Activated T-cell treated with anti-CD3 and anti-CD28 coated beads, Interleukin-2, amount 50 U/mL, for 72 hours (primary cell): ENCODE results near the gene ARFGAP1. TPM values are rescaled to one million over a fixed set of nuclear protein-coding genes. Genes with fewer than 3 reads are reported as not detected.

Source experiments
- ATAC-seq, 2 donors: fragments of 150-1000 bp; cut with Tn5 transposase; replicated peaks in 1 of 2; 2 replicates each; pipeline ENCODE4 v1.10.0; 2021; ENCODE audit warnings: moderate library complexity in 2 of 2, mild to moderate bottlenecking in 1 of 2
- DNase-seq, 2 donors: peaks; one replicate each; pipeline ENCODE4 v3.0.0; 2021 to 2022; ENCODE audit warnings: mixed read lengths in 1 of 2
- H3K27ac Mint-ChIP-seq: one replicate; pipeline ENCODE4 v1.8.0; 2022; ENCODE audit warnings: mild to moderate bottlenecking, moderate library complexity, mixed read lengths
- H3K27me3 Mint-ChIP-seq: one replicate; pipeline ENCODE4 v1.8.0; 2022; ENCODE audit warnings: low read depth, mixed read lengths
- H3K36me3 Mint-ChIP-seq, 2 donors: one replicate each; pipeline ENCODE4 v1.8.0; 2022; ENCODE audit warnings: mixed read lengths in 2 of 2, mild to moderate bottlenecking in 1 of 2; ENCODE audit not compliant: insufficient read depth in 2 of 2
- H3K4me1 Mint-ChIP-seq: one replicate; pipeline ENCODE4 v1.8.0; 2022; ENCODE audit warnings: low read depth, mixed read lengths
- H3K4me3 Mint-ChIP-seq, 2 donors: one replicate each; pipeline ENCODE4 v1.8.0; 2022; ENCODE audit warnings: mild to moderate bottlenecking in 2 of 2, mixed read lengths in 2 of 2, moderate library complexity in 2 of 2
- H3K9me3 Mint-ChIP-seq, 2 donors: one replicate each; pipeline ENCODE4 v1.8.0; 2022; ENCODE audit warnings: mixed read lengths in 2 of 2
- total RNA-seq, 2 donors: library from RNA; stranded (reverse); gene quantifications; one replicate each; pipeline ENCODE4 v1.2.3, GENCODE V29; 2022

ARFGAP1 gene
- 10 to 100 TPM; 75.8 to 76.6 TPM for total RNA-seq

DNA sequence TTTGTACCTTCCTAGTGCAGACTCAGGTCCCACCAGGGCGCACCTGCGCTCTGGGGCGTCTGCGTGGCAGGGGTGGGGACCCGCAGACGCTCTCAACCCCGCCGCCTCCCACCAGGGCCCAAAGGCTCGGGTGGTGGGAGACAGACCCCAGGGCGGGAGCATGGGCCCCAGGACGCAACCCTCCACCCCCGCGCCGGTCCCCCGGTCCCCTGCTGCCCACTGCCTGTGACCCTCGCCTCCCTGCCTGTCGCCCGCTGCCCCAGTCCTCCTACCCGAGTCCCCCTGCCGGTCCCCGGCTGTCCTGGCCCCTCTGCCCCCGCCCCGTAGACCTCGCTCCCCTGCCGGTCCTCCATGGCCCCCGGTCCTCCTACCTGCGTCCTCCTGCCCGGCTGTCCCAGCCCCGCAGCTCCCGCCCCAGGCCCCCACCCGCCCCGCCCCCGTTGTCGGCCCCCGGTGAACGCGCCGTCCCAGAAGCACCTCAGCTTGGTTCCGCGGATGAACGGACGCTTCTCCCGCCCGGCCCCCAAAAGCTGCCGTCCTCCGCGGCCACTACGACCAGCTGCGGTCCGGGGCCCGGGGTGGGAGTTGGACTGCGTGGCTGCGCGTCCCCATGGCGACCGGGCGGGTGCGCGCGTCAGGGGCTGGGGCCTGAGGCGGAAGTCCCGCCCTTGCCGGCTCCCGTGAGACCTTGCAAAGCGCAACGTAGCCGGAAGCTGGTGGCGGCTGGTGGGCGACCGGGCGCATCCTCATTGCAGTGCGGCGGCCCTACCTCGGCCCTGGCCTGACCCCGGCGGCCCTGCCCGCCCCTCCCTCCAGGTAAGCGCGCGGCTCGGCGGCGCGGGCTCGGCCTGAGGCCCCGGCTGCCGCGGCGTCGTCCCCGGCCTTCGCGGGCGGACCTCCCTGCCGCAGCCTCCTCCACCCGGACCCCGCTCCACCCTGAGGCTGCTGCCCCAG, at the start of gene ARFGAP1:
TSS of gene ARFGAP1 (plus strand) at position 709 of the 954 bp plus-strand sequence. CDS start 2,768 bp downstream, outside the sequence.
- Mint-ChIP-seq H3K9me3 (no peaks in the 10 kb centered on the region), H3K36me3 (no peaks in the 10 kb centered on the region), H3K4me3 (peak within 1 kb of the TSS; percentile 95 to 96), H3K27me3 (no peaks in the 10 kb centered on the region), H3K4me1 (peaks cover 25% of the 10 kb centered on the region), H3K27ac (peak within 1 kb of the TSS; percentile 95)
- DNase-seq (peak; percentile 93 to 94), ATAC-seq (peak; percentile 99)

DNA sequence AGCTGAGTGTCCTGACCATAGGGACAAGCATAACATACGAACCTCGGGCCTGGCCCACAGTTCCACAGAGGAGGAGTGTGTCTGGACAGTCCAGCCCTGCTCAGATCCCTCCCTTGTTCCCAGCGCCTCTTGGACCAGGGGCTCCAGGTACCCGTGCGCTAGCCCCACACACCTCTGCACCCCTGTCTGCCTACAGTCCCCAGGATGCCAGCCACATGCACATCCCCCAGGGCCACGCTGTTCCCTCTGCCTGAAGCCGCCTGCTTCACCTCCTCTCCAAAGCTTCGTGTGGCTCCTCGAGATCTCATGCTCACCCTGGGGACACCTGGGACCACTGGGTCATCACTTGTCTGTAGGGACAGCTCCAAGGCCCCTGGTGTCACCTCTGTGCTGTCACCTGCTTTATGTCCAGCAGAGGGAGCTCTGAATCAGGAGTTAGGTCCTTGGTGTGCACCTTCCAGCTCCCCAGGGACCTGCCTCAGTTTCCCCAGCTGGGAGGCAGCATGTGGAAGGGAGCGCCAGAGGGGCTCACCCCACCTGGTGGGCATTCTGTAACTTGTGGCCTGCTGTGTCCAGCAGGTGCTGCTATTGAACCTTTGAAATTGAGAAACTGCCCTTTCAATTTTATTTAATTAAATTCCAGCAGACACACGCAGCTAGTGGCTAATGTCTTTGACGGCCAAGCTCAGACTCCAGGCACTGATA, 49.3 kb upstream of the ARFGAP1 start:
- Mint-ChIP-seq H3K27me3 (peaks cover 8% of the 10 kb centered on the region), H3K36me3 (no peaks in the 10 kb centered on the region), H3K4me1 (no peaks in the 10 kb centered on the region), H3K27ac (no peak overlapping the region), H3K4me3 (no peak overlapping the region), H3K9me3 (no peaks in the 10 kb centered on the region)
- ATAC-seq (peak; percentile 53 to 55), DNase-seq (peak; percentile 53 to 56)

DNA sequence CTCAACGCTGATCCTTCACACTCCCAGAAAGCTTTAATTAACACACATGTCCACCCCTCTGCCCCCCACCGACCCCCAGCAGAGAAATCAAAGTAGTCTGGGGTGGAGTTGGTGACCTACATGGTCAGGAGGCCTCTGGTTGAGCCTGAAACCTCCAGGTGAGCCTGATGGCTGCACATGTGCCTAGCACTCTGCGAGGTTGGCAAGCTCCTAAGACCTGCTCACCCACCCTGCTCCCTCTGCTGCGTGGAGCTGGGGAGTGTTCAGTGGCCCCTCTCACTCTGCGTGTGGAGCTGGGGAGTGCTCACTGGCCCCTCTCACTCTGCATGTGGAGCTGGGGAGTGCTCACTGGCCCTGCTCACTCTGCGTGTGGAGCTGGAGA, 48.8 kb upstream of the ARFGAP1 start:
- ATAC-seq = no peak
- Mint-ChIP-seq H3K27me3 (peaks cover 12% of the 10 kb centered on the region), H3K4me3 (no peak overlapping the region), H3K4me1 (no peaks in the 10 kb centered on the region), H3K36me3 (no peaks in the 10 kb centered on the region), H3K27ac (no peak overlapping the region), H3K9me3 (no peaks in the 10 kb centered on the region)
- DNase-seq = no peak

DNA sequence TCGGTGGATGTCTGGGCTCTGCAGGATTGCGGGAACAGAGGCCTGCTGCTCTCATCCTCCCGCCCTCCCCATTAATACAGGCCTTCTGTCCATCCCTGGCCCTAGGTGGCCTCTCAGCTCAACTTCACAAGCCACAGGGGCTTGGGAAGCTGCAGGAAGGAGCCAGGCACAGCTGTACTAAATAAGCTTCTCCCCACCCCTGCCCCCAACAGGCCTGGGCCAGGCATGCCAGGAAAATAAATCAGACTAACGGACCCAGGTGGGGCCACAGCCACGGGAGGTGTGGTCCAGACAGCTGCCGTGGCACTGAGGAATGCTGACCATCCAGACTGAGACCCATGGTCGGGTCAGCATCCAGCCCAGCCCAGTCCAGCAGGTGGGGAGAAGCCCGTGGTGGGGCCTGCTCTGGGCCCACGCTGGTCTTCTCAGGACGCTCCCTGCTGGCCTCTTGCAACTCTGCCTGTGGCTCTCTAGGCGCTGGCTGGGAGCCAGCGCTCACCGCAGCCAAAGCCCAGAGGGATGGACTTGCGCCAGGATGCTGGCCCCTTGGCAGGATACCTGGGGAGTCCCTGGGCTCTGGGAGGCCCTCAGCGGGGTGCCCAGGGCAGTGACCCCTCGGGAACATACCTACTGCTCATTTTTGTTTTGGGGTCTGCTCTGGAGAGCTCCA, 48.1 kb upstream of the ARFGAP1 start:
- DNase-seq (no peak), ATAC-seq (no peak)
- Mint-ChIP-seq H3K36me3 (no peaks in the 10 kb centered on the region), H3K27me3 (peaks cover 20% of the 10 kb centered on the region), H3K4me3 (no peak overlapping the region), H3K27ac (no peak overlapping the region), H3K4me1 (no peaks in the 10 kb centered on the region), H3K9me3 (no peaks in the 10 kb centered on the region)

DNA sequence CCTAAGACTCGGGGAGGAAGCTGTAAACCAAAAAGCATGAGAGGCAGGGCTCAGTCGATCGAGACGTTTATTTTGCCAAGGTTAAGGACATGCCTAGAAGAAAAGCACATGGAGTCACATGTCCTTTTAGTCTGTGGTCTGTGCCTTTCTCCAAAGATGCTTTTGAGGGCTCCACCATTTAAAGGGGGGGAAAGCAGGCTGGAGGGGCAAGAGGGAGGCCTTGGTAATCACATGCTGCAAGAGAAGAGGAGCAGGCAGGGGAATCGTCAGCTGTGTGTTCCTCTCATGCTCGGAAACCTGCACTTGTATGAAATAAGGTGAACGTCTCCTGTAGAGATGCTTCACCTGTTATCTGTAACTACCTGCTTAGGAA, 47.5 kb upstream of the ARFGAP1 start:
- peaks cover 23% of the 10 kb centered on the region for H3K27me3 Mint-ChIP-seq
- H3K4me1 Mint-ChIP-seq = no peaks in the 10 kb centered on the region
- no peak for DNase-seq
- no peaks in the 10 kb centered on the region for H3K9me3 Mint-ChIP-seq
- H3K4me3 Mint-ChIP-seq = no peak overlapping the region
- no peaks in the 10 kb centered on the region for H3K36me3 Mint-ChIP-seq
- H3K27ac Mint-ChIP-seq = no peak overlapping the region
- no peak for ATAC-seq

DNA sequence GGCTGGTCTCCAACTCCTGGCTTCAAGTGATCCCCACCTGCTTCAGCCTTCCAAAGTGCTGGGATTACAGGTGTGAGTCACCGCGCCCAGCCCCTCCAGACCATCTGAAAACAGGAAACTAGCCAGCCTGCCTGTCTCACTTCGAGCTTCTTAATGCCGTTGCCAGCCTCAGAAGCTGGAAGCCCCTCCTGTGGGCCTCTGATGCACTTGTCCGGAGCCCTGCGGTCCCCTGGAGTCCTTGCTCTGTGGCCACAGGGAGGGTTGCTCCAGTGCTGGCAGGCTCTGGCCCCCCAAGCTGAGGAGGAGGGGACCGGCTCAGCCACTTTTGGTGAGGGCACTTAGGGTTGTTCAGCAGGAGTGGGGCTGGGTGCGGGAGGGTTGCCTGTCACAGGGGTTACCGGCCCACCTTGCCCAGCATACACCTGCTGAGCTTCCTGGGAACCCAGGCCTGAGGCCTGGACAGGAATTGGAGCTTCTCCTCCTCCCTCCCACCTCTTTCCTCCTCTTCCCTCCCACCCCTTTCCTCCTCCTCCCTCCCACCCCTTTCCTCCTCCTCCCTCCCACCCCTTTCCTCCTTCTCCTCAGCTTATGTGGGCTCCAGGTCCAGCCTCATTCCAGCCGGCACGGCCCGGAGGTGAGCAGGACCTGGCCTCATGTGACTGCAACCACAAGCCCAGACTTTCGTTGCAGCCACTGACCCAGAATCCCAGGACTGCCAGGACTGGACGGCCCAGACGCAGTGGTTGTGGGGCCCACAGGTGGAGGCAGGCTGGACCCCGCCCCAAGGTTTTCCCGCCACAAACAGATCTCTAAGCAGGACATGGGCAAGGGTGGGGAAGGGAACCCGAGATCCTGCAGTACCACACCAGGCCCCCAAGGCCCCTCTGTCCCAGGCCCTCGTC, 46.3 kb upstream of the ARFGAP1 start:
- H3K9me3 Mint-ChIP-seq = no peaks in the 10 kb centered on the region
- H3K36me3 Mint-ChIP-seq = no peaks in the 10 kb centered on the region
- DNase-seq (no peak), ATAC-seq (no peak)
- no peak overlapping the region for H3K27ac Mint-ChIP-seq
- H3K4me3 Mint-ChIP-seq = no peak overlapping the region
- H3K27me3 Mint-ChIP-seq = peaks cover 30% of the 10 kb centered on the region
- no peaks in the 10 kb centered on the region for H3K4me1 Mint-ChIP-seq

DNA sequence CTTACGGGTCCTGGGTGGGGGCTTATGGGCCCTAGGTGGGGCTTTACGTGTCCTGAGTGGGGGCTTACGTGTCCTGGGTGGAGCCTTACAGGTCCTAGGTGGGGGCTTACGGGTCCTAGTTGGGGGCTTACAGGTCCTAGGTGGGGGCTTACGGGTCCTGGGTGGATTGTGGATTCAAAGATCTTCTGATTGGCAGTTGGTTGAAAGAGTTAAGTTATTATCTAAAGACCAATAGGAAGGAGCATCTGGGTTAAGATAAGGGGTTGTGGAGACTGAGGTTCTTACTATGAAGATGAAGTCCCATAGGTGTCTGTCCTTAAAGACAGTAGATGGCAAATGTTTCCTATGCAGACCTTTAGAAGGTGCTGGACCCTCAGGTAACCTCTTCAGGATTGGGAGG, 45.4 kb upstream of the ARFGAP1 start:
- Mint-ChIP-seq H3K27me3 (peaks cover 39% of the 10 kb centered on the region), H3K4me1 (no peaks in the 10 kb centered on the region)
- DNase-seq = no peak

DNA sequence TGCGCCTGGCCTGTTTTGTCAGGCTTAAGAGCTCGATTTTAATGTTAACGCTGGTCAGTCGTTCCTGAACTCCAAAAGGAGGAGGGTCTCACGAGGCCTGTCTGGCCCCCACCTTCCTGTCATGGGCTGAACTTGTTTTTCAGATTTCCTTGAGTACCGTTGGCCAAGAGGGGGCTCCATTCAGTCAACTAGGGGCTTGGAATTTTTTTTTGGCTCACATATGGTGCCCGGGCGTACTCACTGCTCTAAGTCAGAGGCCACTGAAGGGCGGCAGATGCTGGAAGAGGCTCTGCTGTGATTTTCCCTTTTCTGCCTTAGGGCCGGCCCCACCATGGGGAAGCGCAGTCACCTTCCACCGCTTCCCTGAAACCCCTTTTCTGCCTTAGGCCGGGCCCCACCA, 43.8 kb upstream of the ARFGAP1 start:
- Mint-ChIP-seq H3K4me3 (no peak overlapping the region), H3K27me3 (peaks cover 41% of the 10 kb centered on the region), H3K27ac (no peak overlapping the region), H3K9me3 (no peaks in the 10 kb centered on the region), H3K36me3 (no peaks in the 10 kb centered on the region), H3K4me1 (no peaks in the 10 kb centered on the region)
- ATAC-seq (no peak), DNase-seq (no peak)

More for the DNA sequence above, 45.4 kb upstream of the ARFGAP1 start:
- Mint-ChIP-seq H3K36me3 (no peaks in the 10 kb centered on the region), H3K4me3 (no peak overlapping the region), H3K9me3 (no peaks in the 10 kb centered on the region), H3K27ac (no peak overlapping the region)
- ATAC-seq = no peak

DNA sequence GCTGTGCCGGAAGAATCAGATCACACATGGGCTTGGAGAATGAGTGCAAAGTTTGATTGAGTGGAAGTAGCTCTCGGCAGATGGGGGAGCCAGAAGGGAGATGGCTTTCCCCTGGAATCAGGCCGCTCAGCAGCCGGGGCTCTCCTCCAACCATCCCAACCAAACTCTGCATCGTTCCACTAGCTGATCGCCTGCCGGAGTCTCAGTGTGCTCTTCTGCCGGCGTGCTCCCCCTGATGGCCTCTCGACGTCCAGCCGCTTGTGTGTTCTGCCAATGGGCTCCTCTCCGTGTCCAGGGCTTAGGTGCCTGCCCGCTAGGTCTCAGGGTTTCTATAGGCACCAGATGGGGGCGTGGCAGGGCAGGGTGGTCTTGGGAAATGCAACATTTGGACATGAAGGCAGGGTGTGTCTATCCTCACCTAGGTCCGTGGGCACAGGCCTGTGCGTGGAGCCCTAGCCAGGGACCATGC, 41.8 kb upstream of the ARFGAP1 start:
- Mint-ChIP-seq H3K9me3 (no peaks in the 10 kb centered on the region), H3K4me1 (no peaks in the 10 kb centered on the region), H3K36me3 (no peaks in the 10 kb centered on the region), H3K27me3 (peaks cover 41% of the 10 kb centered on the region), H3K4me3 (no peak overlapping the region), H3K27ac (no peak overlapping the region)
- ATAC-seq = no peak
- peak in 1 of 2 donors; percentile 12 for DNase-seq

DNA sequence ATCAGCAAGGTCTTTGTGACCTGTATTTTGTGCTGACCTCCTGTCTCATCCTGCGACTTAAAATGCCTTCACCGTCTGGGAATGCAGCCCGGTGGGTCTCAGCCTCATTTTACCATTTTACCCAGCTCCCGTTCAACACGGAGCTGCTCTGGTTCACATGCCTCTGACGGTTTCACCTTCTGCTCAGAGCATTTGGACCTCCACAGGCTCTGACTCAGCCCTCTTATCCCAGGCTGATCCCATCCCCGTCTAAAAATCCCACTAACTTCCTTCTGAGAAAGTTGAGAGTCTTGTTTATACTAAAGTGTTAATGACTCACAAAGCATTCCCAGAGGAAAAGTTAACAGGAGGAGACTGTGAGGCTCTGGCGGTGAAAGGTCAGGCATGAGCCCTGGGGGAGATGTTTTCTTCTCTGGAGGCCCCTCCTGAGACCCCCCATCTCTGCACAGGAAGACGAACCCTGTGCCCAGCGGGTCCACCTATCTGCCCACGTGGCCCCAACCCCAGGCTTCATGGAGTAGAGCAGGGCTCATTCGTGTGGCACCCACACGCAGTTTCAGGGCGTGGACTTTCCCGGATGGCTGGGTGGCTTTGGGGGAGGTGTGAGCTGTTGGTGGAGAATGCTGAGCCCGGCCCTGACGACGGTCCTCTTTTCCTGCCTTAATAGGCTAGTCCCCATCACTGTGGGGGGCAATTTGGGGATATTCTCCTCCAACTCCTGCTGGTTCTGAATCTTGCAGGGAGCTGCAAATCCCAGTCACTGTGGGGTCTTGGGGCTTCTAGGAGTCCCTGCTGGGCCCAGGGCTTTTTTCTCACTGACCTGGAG, 40.2 kb upstream of the ARFGAP1 start:
- ATAC-seq (no peak), DNase-seq (no peak)
- Mint-ChIP-seq H3K36me3 (no peaks in the 10 kb centered on the region), H3K9me3 (no peaks in the 10 kb centered on the region), H3K27me3 (peaks cover 41% of the 10 kb centered on the region), H3K27ac (no peak overlapping the region), H3K4me3 (no peak overlapping the region), H3K4me1 (no peaks in the 10 kb centered on the region)

DNA sequence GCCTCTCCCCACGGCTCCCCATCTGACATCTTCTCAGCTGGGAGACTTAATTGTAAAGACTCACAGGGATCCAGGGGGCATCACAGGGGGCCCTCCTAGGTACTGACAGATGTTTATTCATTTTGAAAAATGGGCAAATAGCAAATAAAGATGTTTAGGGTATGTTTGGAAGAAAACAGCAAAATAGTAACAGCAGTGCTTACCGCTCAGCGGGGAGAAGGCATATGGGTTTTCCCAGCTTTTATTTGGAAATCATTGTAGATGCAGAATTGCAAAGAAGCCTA, 39.6 kb upstream of the ARFGAP1 start:
- ATAC-seq (no peak), DNase-seq (no peak)
- H3K27ac Mint-ChIP-seq = no peak overlapping the region
- no peak overlapping the region for H3K4me3 Mint-ChIP-seq
- no peaks in the 10 kb centered on the region for H3K36me3 Mint-ChIP-seq
- H3K9me3 Mint-ChIP-seq = no peaks in the 10 kb centered on the region
- peaks cover 41% of the 10 kb centered on the region for H3K27me3 Mint-ChIP-seq
- H3K4me1 Mint-ChIP-seq = no peaks in the 10 kb centered on the region

DNA sequence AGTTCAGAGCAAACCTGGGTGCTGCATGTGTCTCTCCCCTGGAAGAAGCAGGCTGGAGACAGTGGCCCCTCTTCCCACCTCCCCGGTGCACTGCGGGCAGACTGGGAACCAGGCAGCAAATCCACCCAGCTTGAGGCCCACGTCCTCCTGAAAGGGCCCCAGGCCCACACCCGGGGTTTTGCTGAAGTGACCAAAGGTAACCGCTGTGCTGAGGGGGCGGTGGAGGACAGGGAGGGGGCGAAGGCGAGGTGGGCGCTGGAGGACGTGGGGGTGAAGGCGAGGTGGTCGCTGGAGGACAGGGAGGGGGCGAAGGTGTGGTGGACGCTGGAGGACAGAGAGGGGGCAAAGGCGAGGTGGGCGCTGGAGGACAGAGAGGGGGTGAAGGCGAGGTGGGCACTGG, 38.7 kb upstream of the ARFGAP1 start:
- Mint-ChIP-seq H3K27me3 (peaks cover 35% of the 10 kb centered on the region), H3K9me3 (no peaks in the 10 kb centered on the region)

More for the DNA sequence above, 38.7 kb upstream of the ARFGAP1 start:
- Mint-ChIP-seq H3K4me1 (no peaks in the 10 kb centered on the region), H3K36me3 (no peaks in the 10 kb centered on the region), H3K4me3 (no peak overlapping the region), H3K27ac (no peak overlapping the region)
- DNase-seq = no peak
- no peak for ATAC-seq
